Naive thymus-derived CD8-positive, alpha-beta T cell (primary cell): ENCODE data around the gene DDX27. TPM values are rescaled to one million over a fixed set of nuclear protein-coding genes. Genes with fewer than 3 reads are reported as not detected.
"Not testable (repeated sequence)": the region's sequence is repeated elsewhere in the genome, so short reads cannot be mapped to it uniquely, and the experiment has no call there.

Experiments used
- ATAC-seq, 2 donors: fragments of 150-1000 bp; cut with Tn5 transposase in 1 of 2; sonication (Bioruptor Pico), chemical (Tn5 transposase) in 1 of 2; 1 replicate in 1 of 2; 2 replicates in 1 of 2; pipeline ENCODE4 v1.10.0; 2021; ENCODE audit warnings: mild to moderate bottlenecking in 2 of 2, moderate library complexity in 2 of 2
- POLR2A ChIA-PET: fragments of 350-600 bp; sonication (Branson Sonifier 250); formaldehyde crosslinking; loops from one replicate; lab custom pipeline; 2021; ENCODE audit warnings: antibody characterized with exemption; lab: Charles Lee
- DNase-seq, 10 donors: peaks; one replicate each; pipeline versions ENCODE4 v3.0.0 to v3.0.0-alpha.2; 2020 to 2022
- H3K27ac Mint-ChIP-seq, 10 donors: one replicate each; pipeline ENCODE4 v1.8.0; 2020 to 2022; ENCODE audit warnings: mild to moderate bottlenecking in 10 of 10, mixed read lengths in 10 of 10, moderate library complexity in 4 of 10, inconsistent platforms in 1 of 10
- H3K27me3 Mint-ChIP-seq, 5 donors: one replicate each; pipeline ENCODE4 v1.8.0; 2021 to 2022; ENCODE audit warnings: mixed read lengths in 5 of 5
- H3K36me3 Mint-ChIP-seq, 3 donors: one replicate each; pipeline ENCODE4 v1.8.0; 2020 to 2022; ENCODE audit warnings: mixed read lengths in 3 of 3, mild to moderate bottlenecking in 2 of 3, inconsistent platforms in 1 of 3
- H3K4me1 Mint-ChIP-seq, 4 donors: one replicate each; pipeline ENCODE4 v1.8.0; 2021 to 2022; ENCODE audit warnings: mixed read lengths in 4 of 4
- H3K4me3 Mint-ChIP-seq, 10 donors: one replicate each; pipeline ENCODE4 v1.8.0; 2020 to 2022; ENCODE audit warnings: mild to moderate bottlenecking in 10 of 10, mixed read lengths in 10 of 10, moderate library complexity in 6 of 10, inconsistent platforms in 1 of 10
- H3K9me3 Mint-ChIP-seq, 9 donors: one replicate each; pipeline ENCODE4 v1.8.0; 2020 to 2022; ENCODE audit warnings: mixed read lengths in 9 of 9, mild to moderate bottlenecking in 3 of 9, inconsistent platforms in 1 of 9, moderate library complexity in 1 of 9
- polyA plus RNA-seq, 3 donors: library from polyadenylated mRNA; unstranded; fragments of 300-500 nt; fragmentation: Illumina TruSeq; gene quantifications; one replicate each; pipeline ENCODE4 v1.2.3, GENCODE V29; 2021
- total RNA-seq, 8 experiments: library from RNA in 2 of 8; stranded (reverse) in 2 of 8; gene quantifications; one replicate each; pipeline ENCODE4 v1.2.3 and lab custom pipeline; 2021 to 2026

Gene DDX27
- 10 to 100 TPM; 65.1 to 65.2 TPM for total RNA-seq
- polyA plus RNA-seq = 10 to 100 TPM; 28.4 to 57.7 (median 37.9) TPM
- total RNA-seq (lab: John Stamatoyannopoulos, UW) = 117 to 256 (median 191) reads per million in 6 experiments

- H3K27me3 Mint-ChIP-seq = no peaks in the 10 kb centered on the region
- H3K4me1 Mint-ChIP-seq = peaks cover 7 to 37% (median 30%) of the 10 kb centered on the region in 4 donors
- DNase-seq (peak; percentile 85 to 98 (median 97)), ATAC-seq (peak; percentile 88)
- H3K36me3 Mint-ChIP-seq = peaks cover 4 to 35% (median 6%) of the 10 kb centered on the region in 3 donors
- POLR2A ChIA-PET = interaction anchor here (0.7 to 2.4 kb wide), 7 partner anchors 10 to 163 kb away, joined by 3 to 19 read pairs (median 5); partner anchors contain the start of genes STAU1 and ZNFX1
- H3K27ac Mint-ChIP-seq = peak within 1 kb of the TSS; percentile 94 to 100 (median 98)
- peak within 1 kb of the TSS; percentile 87 to 99 (median 96) for H3K4me3 Mint-ChIP-seq
- H3K9me3 Mint-ChIP-seq = no peaks in the 10 kb centered on the region
Measured at GRCh38 chr20:49219091-49219923, at the start of gene DDX27. Gene DDX27 (plus strand): TSS chr20:49219416. CDS start chr20:49219449, 33 bp downstream.

GRCh38 chr20:49169547-49169946, 49.7 kb upstream of the DDX27 start:
- POLR2A ChIA-PET = no interaction called here
- Mint-ChIP-seq H3K4me3 (no peak overlapping the region), H3K9me3 (no peaks in the 10 kb centered on the region), H3K27ac (peak overlapping the region in 7 of 10 donors; percentile 14 to 78 (median 55)), H3K36me3 (peaks cover 0 to 69% (median 15%) of the 10 kb centered on the region in 3 donors), H3K4me1 (peaks cover 18 to 70% (median 63%) of the 10 kb centered on the region in 4 donors), H3K27me3 (no peaks in the 10 kb centered on the region)
- DNase-seq (no peak), ATAC-seq (peak in 1 of 2 donors; percentile 54)

- Mint-ChIP-seq H3K4me3 (no peak overlapping the region), H3K9me3 (no peaks in the 10 kb centered on the region), H3K36me3 (peaks cover 0 to 59% (median 13%) of the 10 kb centered on the region in 3 donors), H3K27ac (peak overlapping the region in 1 of 10 donors; percentile 18), H3K4me1 (peaks cover 17 to 69% (median 62%) of the 10 kb centered on the region in 4 donors), H3K27me3 (no peaks in the 10 kb centered on the region)
- ATAC-seq (no peak), DNase-seq (no peak)
- POLR2A ChIA-PET = no interaction called here
Measured at GRCh38 chr20:49170714-49171113, 48.5 kb upstream of the DDX27 start.

GRCh38 chr20:49171909-49172308, 47.3 kb upstream of the DDX27 start:
- POLR2A ChIA-PET = interaction anchor here (0.6 to 0.7 kb wide), 2 partner anchors 10 to 19 kb away, joined by 3 to 4 read pairs; no protein-coding TSS in a partner anchor
- Mint-ChIP-seq H3K27ac (no peak overlapping the region), H3K4me3 (no peak overlapping the region), H3K36me3 (peaks cover 0 to 62% (median 14%) of the 10 kb centered on the region in 3 donors), H3K27me3 (no peaks in the 10 kb centered on the region), H3K9me3 (no peaks in the 10 kb centered on the region), H3K4me1 (peaks cover 11 to 62% (median 54%) of the 10 kb centered on the region in 4 donors)
- DNase-seq = no peak
- ATAC-seq = no peak

- no peak overlapping the region for H3K4me3 Mint-ChIP-seq
- H3K9me3 Mint-ChIP-seq = no peaks in the 10 kb centered on the region
- POLR2A ChIA-PET = interaction anchor here (0.6 to 0.7 kb wide), 2 partner anchors 10 to 18 kb away, joined by 3 to 4 read pairs; no protein-coding TSS in a partner anchor
- H3K36me3 Mint-ChIP-seq = peaks cover 0 to 64% (median 14%) of the 10 kb centered on the region in 3 donors
- no peaks in the 10 kb centered on the region for H3K27me3 Mint-ChIP-seq
- ATAC-seq (no peak), DNase-seq (no peak)
- peaks cover 11 to 60% (median 49%) of the 10 kb centered on the region in 4 donors for H3K4me1 Mint-ChIP-seq
- H3K27ac Mint-ChIP-seq = peak overlapping the region in 2 of 10 donors; percentile 42 to 85
Measured at GRCh38 chr20:49172413-49172812, 46.8 kb upstream of the DDX27 start.

- no peak for DNase-seq
- H3K27me3 Mint-ChIP-seq = no peaks in the 10 kb centered on the region
- POLR2A ChIA-PET = no interaction called here
- ATAC-seq = no peak
- H3K4me1 Mint-ChIP-seq = peaks cover 8 to 56% (median 38%) of the 10 kb centered on the region in 4 donors
- H3K4me3 Mint-ChIP-seq = no peak overlapping the region
- H3K9me3 Mint-ChIP-seq = no peaks in the 10 kb centered on the region
- peaks cover 0 to 73% (median 19%) of the 10 kb centered on the region in 3 donors for H3K36me3 Mint-ChIP-seq
- no peak overlapping the region for H3K27ac Mint-ChIP-seq
Measured at GRCh38 chr20:49174183-49174582, 45.0 kb upstream of the DDX27 start.

GRCh38 chr20:49179368-49180277, 39.6 kb upstream of the DDX27 start:
- no peak for DNase-seq
- peak in 1 of 2 donors; percentile 20 for ATAC-seq
- no peaks in the 10 kb centered on the region for H3K27me3 Mint-ChIP-seq
- peak overlapping the region in 6 of 10 donors; percentile 27 to 60 (median 46) for H3K4me3 Mint-ChIP-seq
- POLR2A ChIA-PET = interaction anchor here (0.5 to 1.1 kb wide), 3 partner anchors 14 to 99 kb away, joined by 3 read pairs; no protein-coding TSS in a partner anchor
- peaks cover 20 to 73% (median 58%) of the 10 kb centered on the region in 4 donors for H3K4me1 Mint-ChIP-seq
- H3K27ac Mint-ChIP-seq = peak overlapping the region in 8 of 10 donors; percentile 4 to 56 (median 30)
- H3K36me3 Mint-ChIP-seq = peaks cover 0 to 33% (median 8%) of the 10 kb centered on the region in 3 donors
- no peaks in the 10 kb centered on the region for H3K9me3 Mint-ChIP-seq

GRCh38 chr20:49181265-49181877, 37.8 kb upstream of the DDX27 start:
- no peak for DNase-seq
- Mint-ChIP-seq H3K27ac (peak overlapping the region in 3 of 10 donors; percentile 4 to 39 (median 35)), H3K4me3 (peak overlapping the region in 5 of 10 donors; percentile 10 to 35 (median 15)), H3K27me3 (no peaks in the 10 kb centered on the region), H3K4me1 (peaks cover 20 to 85% (median 69%) of the 10 kb centered on the region in 4 donors), H3K9me3 (no peaks in the 10 kb centered on the region), H3K36me3 (peaks cover 0 to 36% (median 5%) of the 10 kb centered on the region in 3 donors)
- POLR2A ChIA-PET = interaction anchor here (0.7 kb wide), 1 partner anchor 37 kb away, joined by 7 read pairs; no protein-coding TSS in a partner anchor
- ATAC-seq = no peak

GRCh38 chr20:49183444-49183843, 35.8 kb upstream of the DDX27 start:
- H3K27ac Mint-ChIP-seq = peak overlapping the region in 7 of 10 donors; percentile 4 to 63 (median 24)
- H3K4me3 Mint-ChIP-seq = peak overlapping the region in 8 of 10 donors; percentile 17 to 50 (median 30)

GRCh38 chr20:49184084-49184501, 35.1 kb upstream of the DDX27 start:
- DNase-seq, POLR2A ChIA-PET, ATAC-seq, H3K9me3 Mint-ChIP-seq, H3K27me3 Mint-ChIP-seq: not testable (repeated sequence)
- H3K4me1 Mint-ChIP-seq = peaks cover 29 to 79% (median 75%) of the 10 kb centered on the region in 4 donors
- H3K36me3 Mint-ChIP-seq = peaks cover 0 to 16% (median 0%) of the 10 kb centered on the region in 3 donors
- H3K27ac Mint-ChIP-seq = peak overlapping the region in 4 of 10 donors; percentile 5 to 86 (median 61)
- peak overlapping the region in 8 of 10 donors; percentile 14 to 59 (median 30) for H3K4me3 Mint-ChIP-seq

More at GRCh38 chr20:49183444-49183843, 35.8 kb upstream of the DDX27 start:
- ATAC-seq (no peak), DNase-seq (no peak)
- POLR2A ChIA-PET = interaction anchor here (0.7 kb wide), 1 partner anchor 72 kb away, joined by 4 read pairs; no protein-coding TSS in a partner anchor
- H3K27me3 Mint-ChIP-seq = no peaks in the 10 kb centered on the region
- H3K9me3 Mint-ChIP-seq = no peaks in the 10 kb centered on the region
- peaks cover 0 to 21% (median 0%) of the 10 kb centered on the region in 3 donors for H3K36me3 Mint-ChIP-seq
- peaks cover 28 to 80% (median 72%) of the 10 kb centered on the region in 4 donors for H3K4me1 Mint-ChIP-seq

- H3K4me1 Mint-ChIP-seq = peaks cover 25 to 75% (median 70%) of the 10 kb centered on the region in 4 donors
- H3K4me3 Mint-ChIP-seq = peak overlapping the region in 6 of 10 donors; percentile 28 to 69 (median 58)
- DNase-seq (no peak), ATAC-seq (no peak)
- peak overlapping the region in 4 of 10 donors; percentile 7 to 86 (median 42) for H3K27ac Mint-ChIP-seq
- peaks cover 0 to 15% (median 0%) of the 10 kb centered on the region in 3 donors for H3K36me3 Mint-ChIP-seq
- POLR2A ChIA-PET = no interaction called here
- H3K27me3 Mint-ChIP-seq = peaks cover 0 to under 1% (median 0%) of the 10 kb centered on the region in 5 donors
- no peaks in the 10 kb centered on the region for H3K9me3 Mint-ChIP-seq
Measured at GRCh38 chr20:49184691-49185070, 34.5 kb upstream of the DDX27 start.
